ENCODE results near the gene PTCHD1. TPM values are rescaled to one million over a fixed set of nuclear protein-coding genes. Genes with fewer than 3 reads are reported as not detected.

PTCHD1 gene
- total RNA-seq, 4 donors from 2014 or later, result 7.8 to 24.8 (median 9.6) TPM

DNA sequence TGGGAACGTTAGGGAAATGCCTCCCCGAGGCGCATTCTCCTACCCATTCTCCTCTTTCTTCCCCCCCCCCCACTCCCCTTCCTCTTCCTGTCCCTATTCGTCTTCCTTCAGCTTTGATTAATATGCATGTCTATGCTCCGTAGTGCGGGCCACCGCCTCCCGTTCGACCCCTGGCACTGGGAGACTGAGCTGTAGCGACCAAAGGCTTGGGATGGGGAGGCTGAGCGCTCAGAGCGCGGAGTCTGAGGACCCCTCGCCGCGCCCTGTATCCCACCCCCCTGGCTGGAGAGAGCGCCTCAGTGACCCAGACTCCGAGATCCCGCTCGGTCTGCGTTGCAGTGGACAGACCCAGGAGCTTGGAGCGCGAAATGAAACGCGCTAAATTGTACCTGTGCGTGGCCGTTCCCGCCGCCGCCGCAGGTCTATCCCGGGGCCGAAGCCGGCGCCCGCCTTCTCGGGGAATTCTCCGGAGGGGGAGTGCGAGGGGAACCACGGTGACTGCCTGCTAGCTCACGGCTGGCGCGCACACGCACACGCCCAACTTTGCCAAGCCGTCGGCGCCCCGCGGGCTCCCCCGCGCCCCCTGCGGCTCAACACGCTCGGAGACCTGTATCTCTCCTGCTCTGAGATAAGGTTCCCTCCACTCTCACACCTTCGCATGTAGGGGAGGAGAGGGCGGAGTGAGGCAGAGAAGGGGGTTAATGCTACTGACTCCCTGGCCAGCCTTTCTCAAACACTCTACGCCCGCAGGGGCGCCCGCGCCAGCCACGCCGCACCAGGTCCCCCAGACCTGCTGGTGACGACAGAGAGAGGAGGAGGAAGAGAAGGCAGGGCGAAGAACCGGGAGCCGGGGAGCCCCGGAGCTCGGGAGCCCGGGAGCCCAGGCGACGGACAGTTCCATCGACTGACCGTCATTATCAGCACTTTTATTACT, 1.5 kb upstream of the PTCHD1 start:
- peak overlapping the region in 3 of 4 donors; percentile 31 to 67 (median 51) for H3K27ac ChIP-seq
- H3K4me3 ChIP-seq, result peak overlapping the region; percentile 42 to 57
- peaks cover 0 to 29% (median 0%) of the 10 kb centered on the region in 3 donors for H3K4me1 ChIP-seq
- 0 to 17% methylated on average over 6 to 8 of the region's 75 CpGs for WGBS, 2 donors (ENCODE audit: low coverage in 1 of 2)
- no peaks in the 10 kb centered on the region for H3K9me3 ChIP-seq
- peak; percentile 24 for ATAC-seq
- H3K36me3 ChIP-seq, result no peaks in the 10 kb centered on the region
- H3K27me3 ChIP-seq, result peaks cover 25% of the 10 kb centered on the region
- TF ChIP-seq POLR2A (IDR thresholded peaks at IDR 0.05) (no peak), EP300 (IDR thresholded peaks at IDR 0.05) (no peak), CTCF (IDR thresholded peaks at IDR 0.05) (no peak), POLR2AphosphoS5 (IDR thresholded peaks at IDR 0.05) (no peak)

GRCh38 chrX:23333842-23334520, 668 bp upstream of the PTCHD1 start:
- Histone ChIP-seq H3K27ac (peak overlapping the region in 3 of 4 donors; percentile 31 to 67 (median 51)), H3K36me3 (no peaks in the 10 kb centered on the region), H3K27me3 (peaks cover 25% of the 10 kb centered on the region), H3K4me1 (peaks cover 0 to 29% (median 0%) of the 10 kb centered on the region in 3 donors), H3K4me3 (peak overlapping the region; percentile 42 to 57), H3K9me3 (no peaks in the 10 kb centered on the region)
- WGBS, 2 donors (ENCODE audit: low coverage in 1 of 2), result 34% methylated on average over 12 of the region's 54 CpGs; no CpG with 5 or more reads in 1 of the 2 donors
- ATAC-seq, result peak; percentile 48
- TF ChIP-seq POLR2A (IDR thresholded peaks at IDR 0.05) (no peak), POLR2AphosphoS5 (IDR thresholded peaks at IDR 0.05) (peak; percentile 52)

DNA sequence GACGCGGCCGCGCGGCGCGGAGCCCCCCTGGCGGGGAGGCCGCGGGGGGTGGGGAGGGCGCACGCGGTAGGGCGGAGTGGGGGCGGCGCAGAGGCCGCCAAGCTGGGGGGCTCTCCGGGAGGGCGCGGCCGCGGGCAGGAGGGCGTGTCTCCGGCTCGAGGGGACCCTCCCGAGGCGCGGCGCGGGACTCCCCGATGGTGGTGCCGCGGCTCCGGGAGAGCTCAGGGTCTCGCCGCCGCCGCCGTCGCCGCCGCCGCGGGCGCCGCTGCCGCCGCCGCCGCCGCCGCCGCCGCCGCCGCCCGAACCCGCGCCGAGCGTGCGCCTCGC, 165 bp upstream of the PTCHD1 start:
- Histone ChIP-seq H3K27me3 (peaks cover 25% of the 10 kb centered on the region), H3K36me3 (no peaks in the 10 kb centered on the region), H3K27ac (peak overlapping the region in 3 of 4 donors; percentile 31 to 67 (median 51)), H3K4me1 (peaks cover 0 to 29% (median 0%) of the 10 kb centered on the region in 3 donors), H3K4me3 (peak overlapping the region; percentile 47 to 57), H3K9me3 (no peaks in the 10 kb centered on the region)
- TF ChIP-seq POLR2A (IDR thresholded peaks at IDR 0.05), result no peak
- no peak for TF ChIP-seq POLR2AphosphoS5 (IDR thresholded peaks at IDR 0.05)
- ATAC-seq, result peak; percentile 31
- no CpG with 5 or more reads among the region's 63 CpGs for WGBS, 2 donors (ENCODE audit: low coverage in 1 of 2)

DNA sequence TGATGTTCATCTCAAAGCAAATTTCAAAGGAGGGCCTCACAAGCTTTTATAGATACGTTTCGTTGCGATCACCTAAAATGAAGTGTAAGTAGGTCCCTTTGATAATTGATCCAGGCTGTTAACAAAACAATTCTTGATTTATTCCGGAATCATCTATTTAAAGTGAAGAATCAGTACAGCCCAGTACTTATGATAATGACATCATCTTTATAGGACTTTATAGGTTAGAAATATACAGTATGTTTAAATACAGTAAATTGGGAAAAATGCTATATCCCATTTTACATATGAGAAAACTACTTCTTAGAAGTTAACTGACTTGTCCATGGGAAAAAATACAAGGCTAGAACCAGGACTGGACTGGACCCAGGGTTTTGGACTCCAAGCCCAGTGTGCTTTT, 3.7 kb downstream of the PTCHD1 start:
- WGBS, 2 donors (ENCODE audit: low coverage in 1 of 2), result 68 to 97% methylated on average over 4 of the region's 4 CpGs
- Histone ChIP-seq H3K36me3 (no peaks in the 10 kb centered on the region), H3K4me3 (no peak overlapping the region), H3K27me3 (peaks cover 22% of the 10 kb centered on the region), H3K9me3 (no peaks in the 10 kb centered on the region), H3K4me1 (peaks cover 0 to 13% (median 0%) of the 10 kb centered on the region in 3 donors), H3K27ac (no peak overlapping the region)
- TF ChIP-seq POLR2A (IDR thresholded peaks at IDR 0.05) (no peak), POLR2AphosphoS5 (IDR thresholded peaks at IDR 0.05) (no peak), EP300 (IDR thresholded peaks at IDR 0.05) (no peak), CTCF (IDR thresholded peaks at IDR 0.05) (no peak)
- ATAC-seq, result no peak

DNA sequence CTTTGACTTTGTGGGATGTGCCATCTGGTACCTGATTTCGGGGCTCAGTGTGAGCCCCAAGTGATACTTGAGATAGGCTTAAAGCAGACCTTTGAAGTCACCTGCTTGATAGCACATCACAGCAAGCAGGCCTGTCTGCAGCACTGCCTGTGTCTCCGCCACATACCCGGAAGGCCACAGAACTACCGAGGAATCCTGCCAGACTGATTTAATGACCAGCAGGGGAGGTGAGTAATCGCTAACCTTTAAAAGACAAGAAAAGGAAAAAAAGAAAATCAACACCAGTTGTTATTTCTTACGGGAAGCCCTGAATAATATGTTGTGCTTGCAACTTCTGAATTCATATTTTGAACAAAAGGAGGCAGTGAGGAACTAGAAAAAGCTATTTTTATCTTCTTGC, 6.8 kb downstream of the PTCHD1 start:
- TF ChIP-seq POLR2A (IDR thresholded peaks at IDR 0.05), result no peak
- peak; percentile 45 for TF ChIP-seq POLR2AphosphoS5 (IDR thresholded peaks at IDR 0.05)
- no peak for TF ChIP-seq CTCF (IDR thresholded peaks at IDR 0.05)
- TF ChIP-seq EP300 (IDR thresholded peaks at IDR 0.05), result no peak
- no peaks in the 10 kb centered on the region for H3K36me3 ChIP-seq
- H3K9me3 ChIP-seq, result no peaks in the 10 kb centered on the region
- H3K4me3 ChIP-seq, result no peak overlapping the region
- H3K27me3 ChIP-seq, result no peaks in the 10 kb centered on the region
- no peak overlapping the region for H3K27ac ChIP-seq
- ATAC-seq, result no peak
- H3K4me1 ChIP-seq, result no peaks in the 10 kb centered on the region
- 45 to 56% methylated on average over 2 of the region's 6 CpGs for WGBS, 2 donors (ENCODE audit: low coverage in 1 of 2)

All from gastroesophageal sphincter (tissue), 4 donors.